Keratinocyte (primary cell): ENCODE results near the gene SLC38A2. TPM values are rescaled to one million over a fixed set of nuclear protein-coding genes. Genes with fewer than 3 reads are reported as not detected.

ENCODE experiments used
- DNase-seq: peaks from one replicate; pipeline ENCODE4 v3.0.0-alpha.2; 2011; ENCODE audit warnings: low read depth, missing footprints, low spot score
- FAIRE-seq: peaks from 2 replicates; lab custom pipeline; 2011; peaks lifted over from hg19 to GRCh38; lab: Jason Lieb, UNC
- H2AFZ ChIP-seq: 2 replicates; pipeline ENCODE4 v1.6.0; 2012; ENCODE audit warnings: low read length, control low read depth, inconsistent platforms; ENCODE audit not compliant: control insufficient read depth
- H3K27ac ChIP-seq: 2 replicates; pipeline ENCODE4 v1.5.1; 2011; ENCODE audit warnings: low read length; ENCODE audit not compliant: control insufficient read depth, insufficient read depth
- H3K27me3 ChIP-seq: 3 replicates; pipeline ENCODE4 v1.6.0; 2011; ENCODE audit warnings: low read length; ENCODE audit not compliant: control insufficient read depth, insufficient read depth; ENCODE audit errors: extremely low read depth
- H3K36me3 ChIP-seq, 2 experiments: 2 replicates in 1 of 2; 3 replicates in 1 of 2; pipeline ENCODE4 v1.5.1; 2011; ENCODE audit warnings: low read length in 2 of 2, mild to moderate bottlenecking in 1 of 2; ENCODE audit not compliant: control insufficient read depth in 2 of 2, insufficient read depth in 2 of 2; ENCODE audit errors: extremely low read depth in 1 of 2
- H3K4me1 ChIP-seq: 3 replicates; pipeline ENCODE4 v1.5.1; 2011; ENCODE audit warnings: low read length; ENCODE audit not compliant: control insufficient read depth, insufficient read depth; ENCODE audit errors: extremely low read depth
- H3K4me2 ChIP-seq: 3 replicates; pipeline ENCODE4 v1.6.0; 2011; ENCODE audit warnings: low read depth, low read length; ENCODE audit not compliant: control insufficient read depth, insufficient read depth; ENCODE audit errors: extremely low read depth
- H3K4me3 ChIP-seq, 3 experiments: fragments of 200-600 bp in 1 of 3; sonication (generic) in 1 of 3; 2 replicates in 2 of 3; 3 replicates in 1 of 3; pipeline ENCODE4 v1.5.1; 2011 to 2016; ENCODE audit warnings: low read length in 3 of 3, mild to moderate bottlenecking in 3 of 3, control low read depth in 2 of 3, inconsistent platforms in 1 of 3, low read depth in 1 of 3, mixed read lengths in 1 of 3, mixed run types in 1 of 3, moderate library complexity in 1 of 3; ENCODE audit not compliant: control insufficient read depth in 2 of 3, insufficient read depth in 2 of 3; ENCODE audit errors: extremely low read depth in 1 of 3
- H3K79me2 ChIP-seq: 2 replicates; pipeline ENCODE4 v1.6.0; 2012; ENCODE audit warnings: low read length; ENCODE audit not compliant: control insufficient read depth, insufficient read depth
- H3K9ac ChIP-seq: 3 replicates; pipeline ENCODE4 v1.6.0; 2011; ENCODE audit warnings: low read length; ENCODE audit not compliant: control insufficient read depth, insufficient read depth; ENCODE audit errors: extremely low read depth
- H3K9me1 ChIP-seq: 3 replicates; pipeline ENCODE4 v1.6.0; 2011; ENCODE audit warnings: low read length; ENCODE audit not compliant: control insufficient read depth, insufficient read depth; ENCODE audit errors: extremely low read depth
- H3K9me3 ChIP-seq: 2 replicates; pipeline ENCODE4 v1.5.1; 2012; ENCODE audit warnings: low read depth, low read length; ENCODE audit not compliant: control insufficient read depth
- H4K20me1 ChIP-seq: 3 replicates; pipeline ENCODE4 v1.6.0; 2011; ENCODE audit warnings: low read length; ENCODE audit not compliant: control insufficient read depth, insufficient read depth; ENCODE audit errors: extremely low read depth
- EZH2 ChIP-seq: IDR thresholded peaks from one replicate; pipeline ENCODE4 v1.6.1; 2012; ENCODE audit warnings: inconsistent platforms, mild to moderate bottlenecking, low read length, moderate library complexity
- dilution Hi-C: fragments of 300-500 bp; cut with MboI; formaldehyde crosslinking; loops from one replicate; pipeline ENCODE4 v1.7.0; 2020; ENCODE audit warnings: low sequenced_read_pairs; ENCODE audit not compliant: extremely low pct_ligation_motif_present
- polyA plus RNA-seq, 5 experiments: library from polyadenylated mRNA; depleted of rRNA in 3 of 5; stranded (reverse) in 3 of 5; stranded (forward) in 1 of 5; unstranded in 1 of 5; fragments of >200 nt; gene quantifications; 1 replicate in 1 of 5; 2 replicates in 3 of 5; 3 replicates in 1 of 5; pipeline versions ENCODE4 v1.2.1 to v1.2.3, GENCODE V29; 2011 to 2012; ENCODE audit warnings: missing spikeins in 2 of 5, low read depth in 1 of 5, low replicate concordance in 1 of 5
- TF ChIP-seq, protein P1 (sequence below), 3 experiments: IDR thresholded peaks in 1 of 3; conservative IDR thresholded peaks in 1 of 3; optimal IDR thresholded peaks in 1 of 3; 2 replicates in 2 of 3; 3 replicates in 1 of 3; pipeline versions ENCODE3 to v1.5.1; 2011; ENCODE audit warnings: low read length in 3 of 3, mild to moderate bottlenecking in 3 of 3, moderate library complexity in 2 of 3, control low read depth in 1 of 3, inconsistent platforms in 1 of 3; ENCODE audit not compliant: insufficient read depth in 2 of 3; ENCODE audit errors: extremely low read depth in 1 of 3

SLC38A2 gene
- polyA plus RNA-seq, 1 donor (not counting 4 experiments of a cell fraction or from before 2014, with no cell fraction given): 577 TPM

DNA sequence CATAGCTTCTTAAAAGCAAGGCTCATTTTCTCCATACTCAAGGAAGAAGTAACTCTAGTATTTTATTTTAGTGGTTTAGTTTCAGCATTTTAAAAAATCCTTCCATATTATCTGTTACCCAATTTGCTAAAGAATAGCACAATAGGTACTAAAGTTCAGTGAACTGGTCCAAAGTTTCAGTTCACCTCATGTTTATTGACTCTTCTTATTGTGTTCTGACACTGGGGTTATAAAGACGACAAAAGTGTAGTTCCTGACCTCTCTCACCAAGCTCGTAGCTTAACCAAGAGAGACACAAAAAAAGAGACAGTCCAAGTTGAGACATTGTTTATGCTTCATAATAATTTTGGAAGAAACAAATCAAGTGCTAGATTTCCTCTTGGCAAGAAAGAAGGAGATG is 40.8 kb upstream of the SLC38A2 start:
- FAIRE-seq (no peak), DNase-seq (no peak)
- TF ChIP-seq, protein P1, sequence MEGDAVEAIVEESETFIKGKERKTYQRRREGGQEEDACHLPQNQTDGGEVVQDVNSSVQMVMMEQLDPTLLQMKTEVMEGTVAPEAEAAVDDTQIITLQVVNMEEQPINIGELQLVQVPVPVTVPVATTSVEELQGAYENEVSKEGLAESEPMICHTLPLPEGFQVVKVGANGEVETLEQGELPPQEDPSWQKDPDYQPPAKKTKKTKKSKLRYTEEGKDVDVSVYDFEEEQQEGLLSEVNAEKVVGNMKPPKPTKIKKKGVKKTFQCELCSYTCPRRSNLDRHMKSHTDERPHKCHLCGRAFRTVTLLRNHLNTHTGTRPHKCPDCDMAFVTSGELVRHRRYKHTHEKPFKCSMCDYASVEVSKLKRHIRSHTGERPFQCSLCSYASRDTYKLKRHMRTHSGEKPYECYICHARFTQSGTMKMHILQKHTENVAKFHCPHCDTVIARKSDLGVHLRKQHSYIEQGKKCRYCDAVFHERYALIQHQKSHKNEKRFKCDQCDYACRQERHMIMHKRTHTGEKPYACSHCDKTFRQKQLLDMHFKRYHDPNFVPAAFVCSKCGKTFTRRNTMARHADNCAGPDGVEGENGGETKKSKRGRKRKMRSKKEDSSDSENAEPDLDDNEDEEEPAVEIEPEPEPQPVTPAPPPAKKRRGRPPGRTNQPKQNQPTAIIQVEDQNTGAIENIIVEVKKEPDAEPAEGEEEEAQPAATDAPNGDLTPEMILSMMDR (optimal IDR thresholded peaks at IDR 0.05 in 1 of 3, IDR thresholded peaks at IDR 0.05 in 1 of 3, conservative IDR thresholded peaks at IDR 0.05 in 1 of 3; ENCODE audit: extremely low read depth in 1 of 3, insufficient read depth in 2 of 3, low read length in 3 of 3): no peak
- TF ChIP-seq EZH2: no peak
- Histone ChIP-seq H3K36me3 (no peaks in the 10 kb centered on the region), H3K4me3 (no peak overlapping the region), H3K9ac (no peak overlapping the region), H2AFZ (no peak overlapping the region), H3K4me2 (no peak overlapping the region), H3K9me1 (no peaks in the 10 kb centered on the region), H3K27ac (no peak overlapping the region), H3K27me3 (no peaks in the 10 kb centered on the region), H3K9me3 (no peaks in the 10 kb centered on the region), H3K4me1 (peaks cover 10% of the 10 kb centered on the region), H4K20me1 (no peaks in the 10 kb centered on the region), H3K79me2 (no peaks in the 10 kb centered on the region)
- dilution Hi-C loops: no loop called here

DNA sequence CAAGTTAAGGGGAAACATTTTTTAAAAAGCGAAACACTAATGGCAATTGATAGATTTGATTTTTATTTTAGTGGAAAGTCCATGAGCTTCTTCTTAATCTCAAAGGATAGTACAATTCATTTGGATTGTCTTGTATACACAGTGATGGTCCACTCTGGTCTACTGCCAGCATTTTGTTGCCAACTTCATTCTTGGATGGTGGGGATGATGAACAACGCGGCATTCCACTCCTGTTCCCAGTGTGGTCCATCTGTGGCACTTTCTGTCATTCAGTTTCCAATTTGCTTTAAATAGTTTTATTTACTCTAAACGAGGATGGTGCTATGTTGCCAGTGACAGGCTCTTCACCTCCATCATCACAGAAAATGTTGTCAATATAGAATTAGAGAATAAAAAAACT is 40.3 kb upstream of the SLC38A2 start:
- no peaks in the 10 kb centered on the region for H3K79me2 ChIP-seq
- FAIRE-seq (no peak), DNase-seq (no peak)
- H3K27ac ChIP-seq: no peak overlapping the region
- H3K27me3 ChIP-seq: no peaks in the 10 kb centered on the region
- TF ChIP-seq EZH2: no peak
- TF ChIP-seq, protein P1 (optimal IDR thresholded peaks at IDR 0.05 in 1 of 3, IDR thresholded peaks at IDR 0.05 in 1 of 3, conservative IDR thresholded peaks at IDR 0.05 in 1 of 3; ENCODE audit: extremely low read depth in 1 of 3, insufficient read depth in 2 of 3, low read length in 3 of 3): no peak
- no peak overlapping the region for H3K4me3 ChIP-seq
- H3K4me1 ChIP-seq: peaks cover 10% of the 10 kb centered on the region
- H3K9me1 ChIP-seq: no peaks in the 10 kb centered on the region
- H3K9ac ChIP-seq: no peak overlapping the region
- H3K9me3 ChIP-seq: no peaks in the 10 kb centered on the region
- no peaks in the 10 kb centered on the region for H3K36me3 ChIP-seq
- H2AFZ ChIP-seq: no peak overlapping the region
- dilution Hi-C loops: no loop called here
- H3K4me2 ChIP-seq: no peak overlapping the region
- H4K20me1 ChIP-seq: no peaks in the 10 kb centered on the region
